GM12878 (cell line): Measurements from ENCODE around the gene ABCD3. TPM values are rescaled to one million over a fixed set of nuclear protein-coding genes. Genes with fewer than 3 reads are reported as not detected.

Experiments used
- ATAC-seq: fragments of 200-7000 bp; cut with Tn5 transposase; 3 replicates; pipeline ENCODE4 v1.9.1; 2020; ENCODE audit warnings: mild to moderate bottlenecking, moderate library complexity
- BruUV-seq: library from RNA; stranded (reverse); fragments of 400-500 nt; replicated peaks from 2 replicates; lab custom pipeline; 2021; lab: Mats Ljungman, UMichigan
- CTCF ChIA-PET: fragments of 300-600 bp; sonication (Branson Sonifier 250); formaldehyde crosslinking; extraction: SDS; loops from one replicate; lab custom pipeline; 2021; ENCODE audit warnings: inconsistent platforms; lab: Yijun Ruan, JAX
- POLR2A ChIA-PET: fragments of 350-600 bp; formaldehyde crosslinking; extraction: SDS; loops from one replicate; lab custom pipeline; 2021; ENCODE audit warnings: inconsistent platforms; lab: Charles Lee
- RAD21 ChIA-PET: fragments of 300-600 bp; sonication (Branson Sonifier 250); formaldehyde crosslinking; loops from one replicate; lab custom pipeline; 2023; ENCODE audit warnings: antibody characterized with exemption; ENCODE audit not compliant: unreplicated experiment; lab: Charles Lee
- SMC1A ChIA-PET: fragments of 300-600 bp; sonication (Branson Sonifier 250); formaldehyde crosslinking; loops from one replicate; lab custom pipeline; 2023; ENCODE audit not compliant: unreplicated experiment, uncharacterized antibody; lab: Charles Lee
- DNase-seq: peaks from one replicate; pipeline ENCODE4 v3.0.0-alpha.2; 2011; ENCODE audit warnings: low read depth, low spot score
- FAIRE-seq: peaks from 3 replicates; lab custom pipeline; 2011; peaks lifted over from hg19 to GRCh38; lab: Jason Lieb, UNC
- H2AFZ ChIP-seq: 2 replicates; pipeline ENCODE4 v1.6.0; 2011; ENCODE audit warnings: low read depth, low read length, control low read depth; ENCODE audit not compliant: control insufficient read depth
- H3K27ac ChIP-seq: 2 replicates; pipeline ENCODE4 v1.5.1; 2011; ENCODE audit warnings: control low read depth; ENCODE audit not compliant: control insufficient read depth, insufficient read depth
- H3K27me3 ChIP-seq, 2 experiments: replicated peaks in 1 of 2; 2 replicates each; pipeline versions ENCODE4 v1.6.0 to v1.6.1; 2011; ENCODE audit warnings: low read length in 1 of 2; ENCODE audit not compliant: control insufficient read depth in 2 of 2, insufficient read depth in 2 of 2
- H3K36me3 ChIP-seq, 2 experiments: 2 replicates each; pipeline ENCODE4 v1.5.1; 2011; ENCODE audit warnings: low read length in 1 of 2; ENCODE audit not compliant: control insufficient read depth in 2 of 2, insufficient read depth in 2 of 2
- H3K4me1 ChIP-seq: 2 replicates; pipeline ENCODE4 v1.6.1; 2011; ENCODE audit warnings: mild to moderate bottlenecking, low read length, moderate library complexity, mixed read lengths; ENCODE audit not compliant: control insufficient read depth, insufficient read depth
- H3K4me2 ChIP-seq: 2 replicates; pipeline ENCODE4 v1.6.0; 2011; ENCODE audit warnings: control low read depth; ENCODE audit not compliant: control insufficient read depth, insufficient read depth
- H3K4me3 ChIP-seq: fragments of 200-600 bp; sonication (generic); 2 replicates; pipeline ENCODE4 v1.5.1; 2016
- H3K79me2 ChIP-seq: 2 replicates; pipeline ENCODE4 v1.6.0; 2011; ENCODE audit warnings: low read length; ENCODE audit not compliant: control insufficient read depth, insufficient read depth
- H3K9ac ChIP-seq: 2 replicates; pipeline ENCODE4 v1.8.0; 2011; ENCODE audit warnings: low read length, control low read depth, mixed read lengths; ENCODE audit not compliant: control insufficient read depth, insufficient read depth
- H3K9me3 ChIP-seq: replicated peaks from 3 replicates; pipeline ENCODE4 v1.5.1; 2011; ENCODE audit warnings: mild to moderate bottlenecking, low read length; ENCODE audit not compliant: control insufficient read depth, insufficient read depth
- H4K20me1 ChIP-seq: 2 replicates; pipeline ENCODE4 v1.6.0; 2011; ENCODE audit not compliant: control insufficient read depth, insufficient read depth
- ATF7 ChIP-seq: fragments of 450-650 bp; IDR thresholded peaks from 2 replicates; pipeline ENCODE4 v1.6.1; 2016; ENCODE audit warnings: low read depth, mild to moderate bottlenecking
- CHD1 ChIP-seq: IDR thresholded peaks from 2 replicates; pipeline ENCODE4 v1.6.1; 2012; ENCODE audit warnings: low read depth, low read length, improper control_type of control experiment
- CHD4 ChIP-seq: fragments of 200-600 bp; sonication (generic); IDR thresholded peaks from 2 replicates; pipeline ENCODE4 v1.6.1; 2016; ENCODE audit warnings: mild to moderate bottlenecking
- EZH2 ChIP-seq: IDR thresholded peaks from 2 replicates; pipeline ENCODE4 v1.6.1; 2012; ENCODE audit warnings: low read depth, mild to moderate bottlenecking, control low read depth, inconsistent platforms, low read length, borderline replicate concordance; ENCODE audit not compliant: control insufficient read depth
- IKZF1 ChIP-seq: fragments of 450-650 bp; conservative IDR thresholded peaks from 2 replicates; pipeline ENCODE4 v1.6.1; 2017; ENCODE audit warnings: antibody characterized with exemption, mild to moderate bottlenecking
- IRF3 ChIP-seq: fragments of 450-650 bp; IDR thresholded peaks from 2 replicates; pipeline ENCODE4 v1.6.1; 2014; ENCODE audit warnings: mild to moderate bottlenecking
- KLF5 ChIP-seq: fragments of 450-650 bp; IDR thresholded peaks from 2 replicates; pipeline ENCODE4 v1.6.1; 2014; ENCODE audit warnings: mild to moderate bottlenecking; ENCODE audit not compliant: partially characterized antibody
- NFYA ChIP-seq: IDR thresholded peaks from 2 replicates; pipeline ENCODE4 v1.6.1; 2011; ENCODE audit warnings: low read depth, mild to moderate bottlenecking, low read length, improper control_type of control experiment, borderline replicate concordance
- RCOR1 ChIP-seq: conservative IDR thresholded peaks from 2 replicates; pipeline ENCODE4 v1.6.1; 2012; ENCODE audit warnings: low read depth, low read length, improper control_type of control experiment
- SMAD5 ChIP-seq: IDR thresholded peaks from 2 replicates; pipeline ENCODE4 v1.6.1; 2016; ENCODE audit warnings: antibody characterized with exemption, low read depth
- SPI1 ChIP-seq: IDR thresholded peaks from 2 replicates; pipeline ENCODE4 v1.6.1; 2011; ENCODE audit warnings: low read depth, mild to moderate bottlenecking, low read length, moderate library complexity, borderline replicate concordance; ENCODE audit not compliant: insufficient read depth
- ZNF217 ChIP-seq: fragments of 450-650 bp; IDR thresholded peaks from 2 replicates; pipeline ENCODE4 v1.6.1; 2017; ENCODE audit warnings: antibody characterized with exemption, mild to moderate bottlenecking
- WGBS: methylation state at CpG from one replicate; pipeline ENCODE4 v1.1.6; 2016; ENCODE audit warnings: low lambda C conversion rate; ENCODE audit not compliant: insufficient replicate concordance, insufficient coverage; ENCODE audit errors: missing lambda C conversion rate; 5-methylcytosine and 5-hydroxymethylcytosine counted together
- in situ Hi-C: fragments of 300-500 bp; cut with MboI; formaldehyde crosslinking; loops from 9 replicates; pipeline ENCODE4 v1.14.3; 2018; ENCODE audit warnings: mixed read lengths
- intact Hi-C: fragments of 100-400 bp; cut with micrococcal nuclease; formaldehyde crosslinking; loops from one replicate; pipeline ENCODE4 v1.14.2; 2022; ENCODE audit not compliant: unreplicated experiment
- polyA plus RNA-seq, 11 experiments: library from polyadenylated mRNA; depleted of rRNA in 4 of 11; unstranded in 6 of 11; stranded (reverse) in 5 of 11; fragments of >200 nt; fragmentation: Nextera tagmentation in 4 of 11; fragmentation: Illumina TruSeq in 1 of 11; extraction: Ambion mirVana in 4 of 11; extraction: Trizol in 1 of 11; gene quantifications; 1 replicate in 1 of 11; 2 replicates in 10 of 11; pipeline versions ENCODE4 v1.2.1 to v1.2.3, GENCODE V29; 2011 to 2016; ENCODE audit warnings: inconsistent platforms in 2 of 11, missing spikeins in 2 of 11, low read depth in 1 of 11
- total RNA-seq, 4 experiments: library from RNA; depleted of rRNA in 3 of 4; stranded (reverse); fragments of >200 nt in 3 of 4; fragmentation: Illumina TruSeq in 1 of 4; extraction: Trizol in 1 of 4; gene quantifications; 2 replicates each; pipeline versions ENCODE4 v1.2.1 to v1.2.3, GENCODE V29; 2013 to 2021

The ABCD3 gene
- total and polyA plus RNA-seq, 10 of the 15 experiments (the other 5 are each of a cell fraction or from before 2014, with no cell fraction given) = 15.1 to 40.2 (median 24.1) TPM

- H3K4me3 ChIP-seq = peak overlapping the region; percentile 61
- H3K79me2 ChIP-seq = no peaks in the 10 kb centered on the region
- ChIA-PET POLR2A (interaction anchor here (1.6 kb wide), 1 partner anchor 9 kb away, joined by 10 read pairs; no protein-coding TSS in a partner anchor), CTCF (interaction anchor here (0.7 to 1.4 kb wide), 7 partner anchors 8 to 261 kb away, joined by 3 to 5 read pairs (median 3); no protein-coding TSS in a partner anchor), RAD21 (interaction anchor here (0.6 to 1.5 kb wide), 5 partner anchors 8 to 264 kb away, joined by 3 read pairs; no protein-coding TSS in a partner anchor), SMC1A (interaction anchor here (0.7 to 1.6 kb wide), 8 partner anchors 9 to 208 kb away, joined by 3 to 4 read pairs (median 3); no protein-coding TSS in a partner anchor)
- H3K9ac ChIP-seq = peak overlapping the region; percentile 25; the same call in 1 of the 2 replicates
- H2AFZ ChIP-seq = peak overlapping the region; percentile 41
- H4K20me1 ChIP-seq = no peaks in the 10 kb centered on the region
- WGBS = 7% methylated on average over 26 of the region's 26 CpGs
- ATAC-seq (peak; percentile 64), FAIRE-seq (no peak), DNase-seq (no peak)
- peak overlapping the region; percentile 98 for H3K4me2 ChIP-seq
- intact Hi-C loops (no loop called here), in situ Hi-C loops (no loop called here)
- TF ChIP-seq IKZF1 (0 out of 2 replicates have a peak, but pooled peaks have one; percentile 22), ZNF217 (no peak)
- no peak overlapping the region for H3K27ac ChIP-seq
- H3K9me3 ChIP-seq = no peaks in the 10 kb centered on the region
- H3K4me1 ChIP-seq = peaks cover 12% of the 10 kb centered on the region; the same call in 1 of the 2 replicates
- H3K27me3 ChIP-seq = peaks cover 4 to 12% of the 10 kb centered on the region in 2 experiments
- BruUV-seq = no TSS peak
- no peaks in the 10 kb centered on the region for H3K36me3 ChIP-seq
Observed at GRCh38 chr1:94542088-94542870, 124.1 kb downstream of the ABCD3 start.

GRCh38 chr1:94543001-94543400 is 124.8 kb downstream of the ABCD3 start:
- FAIRE-seq (no peak), DNase-seq (no peak), ATAC-seq (no peak)
- H3K9me3 ChIP-seq = no peaks in the 10 kb centered on the region
- intact Hi-C loops (no loop called here), in situ Hi-C loops (no loop called here)
- H3K4me3 ChIP-seq = no peak overlapping the region
- H3K79me2 ChIP-seq = no peaks in the 10 kb centered on the region
- no peaks in the 10 kb centered on the region for H3K36me3 ChIP-seq
- no peaks in the 10 kb centered on the region for H4K20me1 ChIP-seq
- ChIA-PET CTCF (interaction anchor here (1.1 to 1.4 kb wide), 4 partner anchors 61 to 260 kb away, joined by 3 to 5 read pairs (median 3); no protein-coding TSS in a partner anchor), SMC1A (interaction anchor here (1.0 to 1.6 kb wide), 7 partner anchors 8 to 208 kb away, joined by 3 to 4 read pairs (median 3); no protein-coding TSS in a partner anchor), POLR2A (interaction anchor here (1.6 kb wide), 1 partner anchor 8 kb away, joined by 10 read pairs; no protein-coding TSS in a partner anchor), RAD21 (interaction anchor here (0.6 to 1.5 kb wide), 5 partner anchors 9 to 264 kb away, joined by 3 to 4 read pairs (median 3); no protein-coding TSS in a partner anchor)
- WGBS = 0% methylated on average over 1 of the region's 1 CpG
- peaks cover 12% of the 10 kb centered on the region; the same call in 1 of the 2 replicates for H3K4me1 ChIP-seq
- no peak overlapping the region for H3K27ac ChIP-seq
- no peak overlapping the region for H3K9ac ChIP-seq
- peaks cover 4 to 12% of the 10 kb centered on the region in 2 experiments for H3K27me3 ChIP-seq
- no TSS peak for BruUV-seq
- H3K4me2 ChIP-seq = peak overlapping the region; percentile 98; the same call in 1 of the 2 replicates
- H2AFZ ChIP-seq = no peak overlapping the region
- no peak for TF ChIP-seq RCOR1
- TF ChIP-seq CHD4 = no peak
- TF ChIP-seq IKZF1 = no peak
- TF ChIP-seq SMAD5 = no peak
- TF ChIP-seq IRF3 = no peak
- no peak for TF ChIP-seq SPI1
- TF ChIP-seq EZH2 = no peak
- TF ChIP-seq CHD1 = no peak
- TF ChIP-seq NFYA = no peak
- no peak for TF ChIP-seq ATF7
- TF ChIP-seq KLF5 = no peak
